Activated CD4-positive, CD25-positive, alpha-beta regulatory T cell (primary cell): Measurements from ENCODE around the gene ZNG1A.
"Not testable (repeated sequence)": the region's sequence is repeated elsewhere in the genome, so short reads cannot be mapped to it uniquely, and the experiment has no call there.

Source experiments
- DNase-seq, 4 experiments: peaks; one replicate each; lab custom pipeline; 2025; lab: John Stamatoyannopoulos, UW

ZNG1A gene

DNA sequence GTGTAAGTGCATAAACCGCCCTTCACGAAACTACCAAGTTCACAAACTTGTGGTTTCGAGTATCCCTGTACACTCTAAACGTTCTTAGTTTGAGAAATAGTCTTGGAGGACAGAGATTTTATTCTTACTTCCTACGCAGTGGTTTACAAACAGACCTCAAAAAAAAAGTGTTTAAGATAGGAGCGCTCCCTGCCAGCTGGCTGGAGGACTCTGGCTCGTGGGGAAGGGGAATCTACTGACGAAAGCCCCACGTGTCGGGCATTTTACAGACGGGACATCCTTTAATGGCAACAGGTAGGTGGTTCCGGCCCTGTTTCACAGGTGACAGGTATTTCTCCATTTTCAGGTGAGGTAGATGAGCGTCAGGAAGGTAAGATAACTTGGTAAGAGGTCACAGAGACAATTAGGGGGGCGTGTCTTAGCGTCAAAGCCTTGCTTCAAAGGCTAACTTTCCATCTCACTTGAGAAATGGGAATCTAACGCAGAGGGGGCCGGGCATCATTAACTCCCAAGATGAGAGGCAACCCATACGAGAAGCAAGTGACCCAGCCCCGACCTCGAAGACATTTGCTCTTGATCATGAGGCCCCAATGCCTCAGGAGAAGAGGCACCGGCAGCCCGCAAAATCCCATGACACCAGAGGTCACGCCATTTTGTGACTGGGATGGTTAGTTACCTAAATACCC is 573 bp downstream of the ZNG1A start:
- not testable (repeated sequence) for DNase-seq

GRCh38 chr9:169757-170156 is 9.1 kb downstream of the ZNG1A start:
- not testable (repeated sequence) for DNase-seq

- not testable (repeated sequence) for DNase-seq
Observed at GRCh38 chr9:159871-160270, 19.0 kb downstream of the ZNG1A start.

DNA sequence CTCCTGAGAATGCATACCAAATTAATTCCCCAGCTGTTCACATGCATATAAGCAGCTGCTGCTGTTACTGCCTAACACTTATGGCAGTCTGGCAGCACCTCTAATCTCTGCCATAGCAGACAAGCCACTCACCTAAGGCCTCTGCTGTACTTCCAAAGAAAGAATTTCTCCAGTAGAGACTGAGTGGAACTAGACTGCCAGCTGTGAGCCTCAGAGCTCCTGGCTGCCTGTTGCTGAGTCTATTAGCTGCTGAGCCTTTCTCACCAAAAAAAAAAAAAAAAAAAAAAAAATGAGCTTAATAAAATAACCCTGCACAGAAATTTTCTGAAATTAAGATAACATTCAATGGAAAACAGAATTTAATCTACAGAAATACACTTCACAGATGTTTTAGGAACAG is 27.7 kb downstream of the ZNG1A start:
- DNase-seq, result not testable (repeated sequence)

- DNase-seq, result not testable (repeated sequence)
Observed at GRCh38 chr9:139880-140279, 39.0 kb downstream of the ZNG1A start.

GRCh38 chr9:117995-118467 is 60.8 kb downstream of the ZNG1A start, which contains the start of gene FOXD4:
Gene FOXD4 (minus strand): TSS chr9:118417. CDS start chr9:118119, 298 bp downstream.
- not testable (repeated sequence) for DNase-seq

- not testable (repeated sequence) for DNase-seq
Observed at GRCh38 chr9:117144-117994, 61.5 kb downstream of the ZNG1A start.

- DNase-seq, result not testable (repeated sequence)
Observed at GRCh38 chr9:116239-117077, 62.4 kb downstream of the ZNG1A start.

DNA sequence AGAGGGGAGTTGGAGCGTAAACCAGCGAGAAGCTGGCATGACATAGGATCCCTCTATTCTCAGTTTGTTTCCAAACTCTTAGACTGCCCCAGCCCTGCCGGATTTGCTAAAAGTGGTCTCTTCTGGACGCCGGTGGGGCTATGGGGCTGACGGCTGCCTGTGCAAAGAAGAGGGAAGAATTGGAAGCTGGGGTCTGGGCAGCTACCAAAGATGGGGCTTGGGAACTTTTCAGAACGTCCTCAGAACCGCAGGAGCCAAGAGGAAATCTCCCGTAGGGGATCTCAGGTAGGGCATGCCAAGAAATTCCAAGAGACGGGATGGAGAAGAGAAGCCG is 63.8 kb downstream of the ZNG1A start:
- DNase-seq, result not testable (repeated sequence)

- DNase-seq, result not testable (repeated sequence)
Observed at GRCh38 chr9:114267-115117, 64.4 kb downstream of the ZNG1A start.

GRCh38 chr9:113468-114266 is 65.2 kb downstream of the ZNG1A start:
- not testable (repeated sequence) for DNase-seq

- not testable (repeated sequence) for DNase-seq
Observed at GRCh38 chr9:112589-113467, 66.0 kb downstream of the ZNG1A start.

DNA sequence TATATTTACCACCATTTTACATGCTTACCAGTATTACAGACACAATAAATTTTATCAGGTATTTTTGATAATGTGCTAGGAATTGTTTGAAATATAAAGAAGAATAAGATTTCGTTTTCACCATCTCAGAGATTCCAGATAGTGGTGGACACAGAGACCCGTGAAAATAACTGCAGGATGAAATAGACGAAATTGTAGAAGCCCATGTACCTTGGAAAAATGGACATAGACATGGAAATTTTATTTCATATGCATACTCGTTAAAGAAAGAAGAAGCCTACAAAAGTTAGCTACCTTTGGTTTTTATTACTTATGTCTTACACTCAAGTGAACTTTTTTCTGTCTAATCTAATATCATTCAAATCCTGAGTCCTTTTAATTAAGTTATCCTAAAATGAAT is 68.2 kb downstream of the ZNG1A start:
- DNase-seq, result not testable (repeated sequence)

DNA sequence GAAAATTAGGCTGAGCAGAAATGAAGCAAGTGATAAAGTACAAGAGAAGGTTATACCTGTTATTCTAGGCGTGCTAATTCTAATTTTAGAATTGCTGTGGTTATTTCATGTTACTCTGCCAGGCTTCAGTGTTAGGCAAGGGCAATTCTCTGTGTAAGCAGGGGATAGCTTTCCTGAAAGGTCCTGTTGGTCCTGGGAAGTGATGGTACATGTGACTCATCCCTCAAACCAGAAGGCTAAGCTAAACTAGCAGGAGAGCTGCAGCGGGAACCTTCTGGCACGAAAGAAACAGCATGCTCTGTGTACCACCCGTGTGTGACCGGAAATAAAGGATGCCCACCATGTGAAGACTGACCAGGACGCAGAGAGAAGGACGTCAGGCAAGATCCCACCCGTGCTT is 69.3 kb downstream of the ZNG1A start:
- DNase-seq, result not testable (repeated sequence)

DNA sequence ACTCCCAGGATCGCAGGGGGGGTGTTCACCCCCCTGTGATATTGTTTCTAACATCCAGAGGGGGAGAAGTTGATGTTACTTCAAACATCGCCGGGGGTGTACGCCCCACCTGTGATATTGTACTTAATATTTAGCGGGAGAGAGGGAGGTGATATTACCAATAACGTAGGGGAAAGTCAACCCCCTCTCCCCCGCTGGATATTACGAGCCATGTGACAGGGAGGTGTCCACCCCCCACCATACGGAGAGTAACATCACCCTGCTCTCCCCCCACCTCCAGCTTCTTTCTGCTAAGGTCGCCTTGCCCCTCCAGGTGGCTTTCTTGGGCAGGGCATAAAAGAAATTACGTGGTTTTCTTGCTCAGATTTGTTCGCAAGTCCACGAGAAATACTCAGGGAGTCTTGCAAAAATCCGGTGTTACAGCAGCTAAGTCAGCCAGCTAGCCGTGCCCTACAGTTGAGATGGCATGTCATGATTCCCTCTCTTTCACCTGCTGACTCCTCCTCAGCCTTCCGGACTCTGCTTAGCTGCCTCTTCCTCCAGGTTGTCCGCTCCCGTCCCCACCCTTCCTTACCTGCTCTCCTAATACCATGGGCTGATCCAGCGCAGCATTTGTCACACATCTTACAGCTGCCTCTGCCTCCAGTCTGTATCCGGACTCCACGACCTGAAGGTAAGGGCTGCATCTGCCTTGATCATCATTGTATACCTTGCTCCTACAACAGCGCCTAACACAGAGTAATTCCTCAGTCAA is 69.9 kb downstream of the ZNG1A start:
- not testable (repeated sequence) for DNase-seq

DNA sequence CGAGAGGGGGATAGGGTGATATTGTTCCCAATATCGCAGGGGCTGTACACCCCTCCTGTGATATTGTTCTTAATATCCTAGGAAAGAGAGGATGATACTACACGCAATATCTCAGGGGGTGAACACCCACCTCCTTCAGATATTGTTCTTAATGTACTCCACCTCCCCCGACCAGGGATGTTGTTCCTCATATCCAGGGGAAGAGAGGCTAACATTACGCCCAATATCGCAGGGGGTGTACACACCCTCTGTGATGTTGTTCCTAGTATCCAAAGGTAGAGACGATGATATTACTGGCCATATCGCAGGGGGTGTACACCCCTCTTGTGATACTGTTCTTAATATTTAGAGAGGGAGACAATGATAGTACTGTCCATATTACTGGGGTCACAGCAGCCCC is 72.9 kb downstream of the ZNG1A start:
- DNase-seq, result not testable (repeated sequence)

DNA sequence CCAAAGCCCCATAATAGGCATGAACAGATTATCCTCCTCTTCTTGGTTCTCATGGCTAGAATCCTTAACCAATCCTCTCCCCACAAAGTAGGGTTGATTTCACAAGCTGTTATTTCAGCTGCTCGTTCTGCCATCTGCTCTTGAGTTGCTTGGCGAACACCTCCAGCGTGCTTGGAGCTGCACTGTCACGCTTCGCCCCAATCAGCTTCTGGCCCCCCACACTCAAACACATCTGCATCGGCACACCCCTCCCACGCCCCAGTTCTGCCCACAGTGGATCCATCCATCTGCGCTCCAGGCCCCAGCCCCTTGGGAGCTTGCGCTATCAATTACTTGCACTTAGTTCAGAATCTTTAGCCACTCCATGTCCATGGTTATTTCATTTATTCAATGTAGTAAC is 78.4 kb downstream of the ZNG1A start:
- not testable (repeated sequence) for DNase-seq

DNA sequence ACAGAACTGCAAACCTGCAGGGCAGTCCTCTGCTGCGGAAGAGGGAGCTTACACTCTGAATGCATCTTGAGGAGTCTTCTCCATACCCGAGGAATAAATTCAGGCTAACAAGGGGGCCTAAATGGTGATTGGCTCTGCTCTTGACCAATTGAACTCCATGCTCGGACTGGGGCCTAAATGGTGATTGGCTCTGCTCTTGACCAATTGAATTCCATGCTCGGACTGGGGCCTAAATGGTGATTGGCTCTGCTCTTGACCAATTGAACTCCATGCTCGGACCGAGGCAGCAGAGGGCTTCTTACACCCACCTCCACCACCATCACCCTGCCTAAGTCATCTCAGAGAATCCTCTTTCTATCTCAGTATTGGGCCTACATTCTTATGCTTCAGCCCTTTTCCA is 79.0 kb downstream of the ZNG1A start:
- DNase-seq, result not testable (repeated sequence)
